Left kidney (tissue), 2 donors: ENCODE measurements around the gene HAUS1. TPM values are rescaled to one million over a fixed set of nuclear protein-coding genes. Genes with fewer than 3 reads are reported as not detected.
"Not testable (repeated sequence)": the region's sequence is repeated elsewhere in the genome, so short reads cannot be mapped to it uniquely, and the experiment has no call there.

Source experiments
- DNase-seq: peaks from one replicate; pipeline ENCODE4 v3.0.0-alpha.2; 2013
- polyA plus RNA-seq: library from polyadenylated mRNA; unstranded; fragments of 120-200 nt; gene quantifications from one replicate; pipeline ENCODE4 v1.2.1, GENCODE V29; 2013; ENCODE audit not compliant: insufficient read length

The HAUS1 gene
- polyA plus RNA-seq, 1 donor = 54.2 TPM

DNA sequence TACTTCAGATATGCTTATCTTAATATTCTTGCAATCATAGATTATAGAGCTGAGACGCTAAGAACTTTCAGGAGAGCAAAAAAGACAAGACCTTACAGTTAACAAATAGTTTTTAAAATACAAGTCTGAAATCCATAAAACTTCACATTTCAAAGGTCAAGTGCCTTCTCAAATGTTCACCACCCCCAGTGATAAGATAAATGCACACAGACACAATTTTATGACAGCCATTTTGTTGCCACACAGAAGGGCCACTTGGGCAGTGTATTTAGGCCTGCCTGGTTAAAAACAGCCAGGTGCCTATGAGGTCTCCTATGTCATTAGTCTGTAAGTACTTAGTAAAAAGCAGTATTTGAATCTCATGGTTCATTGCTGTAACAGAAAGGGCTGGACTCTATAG, 24.0 kb upstream of the HAUS1 start:
- DNase-seq = no peak

DNA sequence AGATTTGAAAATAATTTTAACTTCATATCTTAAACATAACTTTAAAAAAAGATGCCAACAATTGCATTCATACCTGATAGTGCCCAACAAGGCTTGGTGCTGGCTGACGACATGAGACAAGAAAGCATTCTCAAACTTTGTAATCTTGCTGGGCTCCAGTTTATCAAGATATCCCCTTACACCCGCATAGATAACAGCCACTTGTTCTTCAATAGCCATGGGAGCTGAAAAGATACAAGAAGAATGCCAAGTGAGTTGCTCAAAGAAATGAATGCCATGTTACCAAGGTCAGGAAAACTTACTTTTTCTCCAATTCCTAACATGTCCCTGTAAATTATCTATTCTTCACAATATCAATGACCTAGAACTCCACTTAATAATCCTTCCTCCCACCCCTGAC, 19.8 kb upstream of the HAUS1 start:
- no peak for DNase-seq

DNA sequence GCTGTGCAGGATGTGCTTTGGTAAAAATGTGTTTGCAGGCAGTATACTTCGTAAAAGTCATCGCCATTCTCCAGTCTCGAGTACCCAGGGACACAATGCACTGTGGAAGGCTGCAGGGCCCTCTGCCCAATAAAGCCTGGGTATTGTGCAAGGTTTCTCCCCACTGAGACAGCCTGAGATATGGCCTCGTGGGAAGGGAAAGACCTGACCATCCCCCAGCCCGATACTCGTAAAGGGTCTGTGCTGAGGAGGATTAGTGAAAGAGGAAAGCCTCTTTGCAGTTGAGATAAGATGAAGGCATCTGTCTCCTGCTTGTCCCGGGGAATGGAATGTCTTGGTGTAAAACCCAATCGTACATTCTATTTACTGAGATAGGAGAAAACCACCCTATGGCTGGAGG, 15.7 kb upstream of the HAUS1 start:
- not testable (repeated sequence) for DNase-seq

DNA sequence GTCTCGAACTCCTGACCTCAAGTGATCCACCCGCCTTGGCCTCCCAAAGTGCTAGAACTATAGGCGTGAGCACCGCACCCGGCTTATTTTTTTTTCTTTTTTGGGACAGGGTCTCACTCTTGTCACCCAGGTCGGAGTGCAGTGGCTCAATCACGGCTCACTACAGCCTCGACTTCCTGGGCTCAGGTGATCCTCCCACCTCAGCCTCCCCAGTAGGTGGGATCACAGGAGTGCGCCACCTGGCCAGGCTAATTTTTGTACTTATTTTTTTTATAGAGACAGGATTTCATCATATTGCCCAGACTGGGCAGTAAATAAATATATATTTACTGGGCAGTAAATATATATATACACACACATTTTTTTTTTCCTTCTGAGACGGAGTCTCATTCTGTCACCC, 8.7 kb upstream of the HAUS1 start:
- DNase-seq = no peak

DNA sequence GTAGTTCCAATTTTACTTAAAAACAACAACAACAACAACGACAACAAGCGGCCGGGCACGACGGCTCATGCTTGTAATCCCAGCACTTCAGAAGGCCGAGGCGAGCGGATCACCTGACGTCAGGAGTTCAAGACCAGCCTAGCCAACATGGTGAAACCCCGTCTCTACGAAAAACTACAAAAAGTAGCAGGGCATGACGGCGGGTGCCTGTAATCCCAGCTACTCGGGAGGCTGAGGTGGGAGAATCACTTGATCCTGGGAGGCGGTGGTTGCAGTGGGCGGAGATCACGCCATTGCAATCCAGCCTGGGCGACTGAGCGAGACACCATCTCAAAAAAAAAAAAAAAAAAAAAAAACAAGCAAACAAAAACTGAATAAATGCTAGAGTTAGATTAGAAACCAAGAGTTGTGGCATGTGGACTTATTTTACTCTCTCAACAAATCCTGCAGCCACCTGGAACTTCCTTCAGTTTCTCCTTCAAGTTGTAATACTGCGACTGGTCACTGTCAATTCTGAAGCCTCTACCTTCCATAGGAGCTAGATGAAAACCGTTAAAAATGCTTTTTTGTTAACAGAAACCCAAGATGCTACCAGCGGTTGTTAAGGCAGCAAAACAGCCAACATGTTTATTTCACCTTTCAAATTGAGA, 7.4 kb upstream of the HAUS1 start:
- no peak for DNase-seq

DNA sequence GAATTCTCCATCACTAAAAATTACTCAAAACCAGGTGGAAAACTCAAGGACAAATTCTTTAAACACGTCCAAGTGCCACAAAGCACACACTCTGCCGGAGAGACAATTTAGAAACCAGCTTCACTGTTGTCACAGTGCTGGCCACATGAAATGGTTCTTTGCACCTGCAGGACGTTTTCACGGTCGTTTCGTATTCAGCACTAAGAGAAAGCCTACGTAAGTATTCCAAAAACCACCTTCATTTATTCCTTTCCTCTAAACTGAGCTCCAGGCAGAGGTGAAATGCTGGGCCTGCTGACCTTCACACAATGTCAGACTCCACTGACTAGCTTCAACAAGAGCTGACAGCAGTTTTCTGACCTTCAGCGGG, 6.8 kb upstream of the HAUS1 start:
- no peak for DNase-seq

DNA sequence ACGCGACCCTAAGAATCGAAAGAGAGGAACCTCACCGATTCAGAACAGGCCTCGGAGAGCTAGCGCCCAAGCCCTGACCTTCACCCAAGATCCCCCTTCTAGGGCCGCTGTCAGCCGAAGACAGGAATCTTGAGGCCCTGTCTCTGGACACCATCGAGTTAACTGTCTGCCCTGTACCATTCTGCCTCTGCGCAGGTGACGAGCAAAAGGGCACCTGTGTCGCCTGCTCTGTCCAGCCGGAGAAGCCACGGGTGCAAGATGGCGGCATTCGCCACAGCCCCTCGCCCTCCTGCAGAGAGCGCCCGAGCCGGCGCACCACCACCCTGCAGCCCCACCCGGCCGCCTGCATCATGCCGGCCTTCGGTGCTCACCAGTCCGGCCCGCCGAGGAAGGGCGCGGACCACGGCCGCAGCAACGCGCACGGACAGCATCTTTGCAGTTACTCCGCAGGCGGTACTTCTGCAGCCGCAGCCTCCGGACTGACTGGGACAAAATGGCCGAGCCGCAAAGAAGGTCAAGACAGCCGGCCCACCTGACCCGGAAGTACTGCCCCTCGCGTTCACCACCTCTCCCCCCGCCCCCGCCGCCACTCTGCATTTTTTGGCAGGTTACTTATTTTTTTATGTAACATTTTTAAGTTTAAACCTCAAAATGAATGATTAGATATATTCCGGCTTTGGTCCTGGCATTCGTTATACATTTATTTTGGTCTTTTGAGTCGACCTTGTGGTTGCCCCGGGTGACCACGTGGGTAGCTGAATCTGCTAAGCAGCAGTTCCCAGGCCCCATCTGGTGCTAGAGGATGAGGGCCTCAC, 6.2 kb upstream of the HAUS1 start, which contains the start of gene ATP5F1A:
Gene ATP5F1A (minus strand): TSS at position 496 of the 815 bp plus-strand sequence. CDS start 65 bp downstream, at position 431.
- DNase-seq = peak; percentile 80

DNA sequence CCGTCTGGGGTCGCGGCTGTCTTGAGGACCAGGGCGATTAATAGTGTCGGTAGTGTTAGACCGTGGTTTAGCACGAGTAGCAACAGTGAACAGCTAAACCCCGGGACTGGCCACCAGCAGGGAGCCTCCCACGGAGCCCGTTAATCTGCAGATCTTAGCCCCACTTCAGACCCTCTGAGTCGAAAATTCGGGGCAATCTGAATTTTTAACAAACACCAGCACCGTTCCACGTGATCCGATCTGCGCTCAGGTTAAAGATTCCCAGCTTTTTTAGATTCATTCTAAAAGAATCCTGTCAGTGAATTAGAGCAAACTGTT, 5.6 kb upstream of the HAUS1 start:
- no peak for DNase-seq

DNA sequence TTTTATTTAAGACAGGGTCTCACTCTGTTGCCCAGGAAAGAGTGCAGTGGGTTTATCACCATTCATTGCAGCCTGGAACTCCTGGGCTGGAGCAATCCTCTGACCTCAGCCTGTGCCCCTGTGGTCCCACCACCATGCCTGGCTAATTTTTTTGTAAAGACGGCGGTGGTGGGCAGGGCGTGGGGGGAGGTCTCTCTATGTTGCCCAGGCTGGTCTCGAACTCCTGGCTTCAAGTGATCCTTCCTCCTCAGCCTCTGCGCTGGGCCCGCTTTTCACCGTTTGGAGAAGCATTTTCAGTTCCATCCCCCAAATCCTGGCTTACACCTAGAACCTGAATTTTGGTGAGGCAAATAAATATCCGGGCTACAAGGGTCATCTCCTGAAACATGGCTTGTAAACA, 4.7 kb upstream of the HAUS1 start:
- DNase-seq = no peak

DNA sequence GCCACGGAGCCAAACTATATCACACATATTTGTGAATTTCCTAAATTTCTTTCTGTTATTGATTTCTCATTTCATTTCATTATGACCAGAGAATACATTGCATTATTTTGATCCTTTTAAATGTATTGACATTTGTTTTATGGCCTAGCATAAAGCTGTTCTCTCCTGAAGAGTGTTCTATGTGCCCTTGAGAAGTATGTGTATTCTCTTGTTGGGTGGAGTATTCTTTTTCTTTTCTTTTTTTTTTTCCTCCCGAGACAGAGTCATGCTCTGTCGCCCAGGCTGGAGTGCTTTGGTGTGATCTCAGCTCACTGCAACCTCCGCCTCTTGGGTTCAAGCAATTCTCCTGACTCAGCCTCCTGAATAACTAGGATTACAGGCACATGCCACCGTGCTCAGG, 5.2 kb downstream of the HAUS1 start:
- no peak for DNase-seq

DNA sequence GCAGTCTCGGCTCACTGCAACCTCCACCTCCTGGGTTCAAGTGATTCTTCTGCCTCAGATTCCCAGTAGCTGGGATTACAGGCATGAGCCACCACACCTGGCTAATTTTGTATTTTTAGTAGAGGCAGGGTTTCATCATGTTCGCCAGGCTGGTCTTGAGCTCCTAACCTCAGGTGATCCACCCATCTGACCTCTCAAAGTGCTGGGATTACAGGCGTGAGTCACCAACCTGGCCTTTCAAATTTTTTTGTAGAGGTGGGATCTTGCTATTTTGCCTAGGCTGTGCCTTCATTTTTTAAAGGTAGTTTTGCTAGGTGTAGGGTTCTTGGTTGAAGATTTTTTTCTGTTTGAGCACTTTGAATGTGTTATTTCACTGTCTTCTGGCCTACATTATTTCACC, 6.2 kb downstream of the HAUS1 start:
- DNase-seq = no peak

DNA sequence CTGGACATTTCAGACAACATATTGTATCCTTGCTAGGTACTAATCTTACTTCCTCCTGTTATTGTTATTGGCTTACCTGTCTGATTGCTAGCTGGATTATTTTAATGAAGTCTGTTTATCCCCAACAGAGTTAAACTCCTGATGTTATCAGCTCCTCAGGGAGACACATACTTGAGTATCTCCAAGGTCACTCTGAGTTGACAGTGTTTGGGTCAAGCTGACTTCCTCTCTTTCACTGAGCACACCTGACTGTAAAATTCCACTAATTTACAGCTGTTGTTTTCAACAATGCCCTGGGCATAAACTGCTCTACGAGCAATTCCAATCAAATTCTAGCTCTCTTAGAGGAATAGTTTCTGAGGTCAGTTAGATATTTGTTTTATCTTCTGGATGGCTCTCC, 9.6 kb downstream of the HAUS1 start:
- no peak for DNase-seq

DNA sequence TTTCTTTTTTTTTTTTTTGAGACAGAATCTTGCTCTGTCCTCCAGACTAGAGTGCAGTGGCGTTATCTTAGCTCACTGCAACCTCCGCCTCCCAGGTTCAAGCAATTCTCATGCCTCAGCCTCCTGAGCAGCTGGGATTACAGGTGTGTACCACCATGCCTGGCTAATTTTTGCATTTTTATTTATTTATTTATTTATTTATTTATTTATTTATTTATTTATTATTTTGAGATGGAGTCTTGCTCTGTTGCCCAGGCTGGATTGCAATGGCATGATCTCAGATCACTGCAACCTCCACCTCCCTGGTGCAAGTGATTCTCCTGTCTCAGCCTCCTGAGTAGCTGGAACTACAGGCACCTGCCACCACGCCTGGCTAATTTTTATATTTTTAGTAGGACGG, 22.4 kb downstream of the HAUS1 start:
- not testable (repeated sequence) for DNase-seq

DNA sequence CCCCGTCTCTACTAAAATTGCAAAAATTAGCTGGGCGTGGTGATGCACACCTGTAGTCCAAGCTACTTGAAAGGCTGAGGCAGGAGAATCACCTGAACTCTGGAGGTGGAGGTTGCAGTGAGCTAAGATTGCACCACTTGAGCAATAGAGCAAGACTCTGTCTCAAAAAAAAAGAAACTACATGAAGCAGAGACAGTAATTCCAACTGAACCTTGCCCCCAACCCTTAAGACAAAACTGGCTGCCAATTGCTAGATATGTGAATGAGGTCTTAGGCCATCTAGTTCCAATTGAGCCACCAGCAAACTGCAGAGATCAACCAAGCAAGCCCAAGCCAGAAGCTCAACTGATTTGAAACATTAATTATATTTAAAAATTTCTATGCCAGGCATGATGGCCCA, 25.9 kb downstream of the HAUS1 start:
- DNase-seq = no peak

DNA sequence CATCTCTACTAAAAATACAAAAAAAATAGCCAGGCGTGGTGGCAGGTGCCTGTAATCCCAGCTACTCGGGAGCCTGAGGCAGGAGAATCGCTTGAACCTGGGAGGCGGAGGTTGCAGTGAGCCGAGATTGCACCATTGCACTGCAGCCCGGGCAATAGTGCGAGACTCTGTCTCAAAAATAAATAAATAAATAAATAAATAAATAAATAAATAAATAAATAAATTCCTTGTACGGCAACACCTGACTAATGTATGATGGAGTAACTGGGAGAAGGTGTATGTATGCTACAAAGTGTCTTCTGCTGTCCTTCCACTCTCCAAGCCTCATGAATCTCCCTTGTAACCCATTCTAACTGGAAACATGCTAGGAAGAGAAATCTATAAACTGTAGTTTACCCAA, 26.4 kb downstream of the HAUS1 start:
- not testable (repeated sequence) for DNase-seq

DNA sequence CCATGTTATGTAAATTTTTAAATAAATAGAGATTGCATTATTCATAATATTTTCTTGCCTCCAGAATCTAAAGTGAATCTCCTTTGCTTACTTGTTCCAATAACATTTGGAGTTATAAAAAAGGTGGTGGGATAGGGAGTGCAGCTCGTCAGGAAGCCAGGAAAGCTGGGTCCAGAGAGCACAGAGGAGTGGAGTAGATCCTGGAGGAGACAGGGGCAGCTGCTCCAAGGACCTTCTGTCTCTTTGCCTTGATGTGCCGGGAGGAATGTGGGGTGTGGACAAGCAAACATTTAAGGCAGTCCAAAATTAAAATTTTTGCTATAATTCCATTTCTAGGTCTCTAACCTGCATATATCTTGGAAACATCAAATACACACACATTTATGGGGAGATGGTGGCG, 29.3 kb downstream of the HAUS1 start:
- DNase-seq = no peak

DNA sequence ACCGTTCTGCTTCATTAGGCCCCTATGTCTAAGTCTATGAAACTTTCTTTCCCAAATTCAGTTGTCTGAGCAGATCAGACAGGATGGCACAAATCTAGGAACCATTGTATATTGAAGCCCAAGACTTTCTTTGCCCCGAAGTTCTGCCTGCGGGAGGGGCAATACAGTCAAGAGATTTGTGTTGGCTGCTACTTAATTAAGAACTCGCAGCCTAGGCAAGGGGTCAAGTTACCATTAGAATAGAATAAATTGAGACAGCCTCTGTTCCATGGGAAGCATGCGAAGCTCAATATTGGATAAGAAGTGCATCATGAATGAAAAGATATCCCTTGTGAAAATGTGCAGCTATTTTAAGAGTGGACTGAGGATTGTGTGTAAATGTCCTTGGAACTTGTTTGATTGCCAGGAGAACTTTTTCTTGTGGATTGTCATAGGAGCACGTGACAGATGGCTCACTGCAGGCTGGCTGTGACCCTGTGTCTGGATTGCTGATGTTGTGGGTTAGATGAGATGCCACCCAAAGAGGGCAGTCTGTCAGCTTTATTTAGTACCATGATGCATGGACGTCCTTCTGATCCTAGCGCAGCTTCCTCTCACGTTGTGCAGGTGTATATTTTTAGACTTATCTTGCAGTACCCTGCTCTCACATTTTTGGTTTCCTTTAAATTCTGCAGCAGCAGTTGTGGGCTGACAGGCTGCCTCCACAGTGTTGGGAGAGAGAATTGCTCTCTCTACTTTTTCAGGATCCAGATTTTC, 30.9 kb downstream of the HAUS1 start:
- no peak for DNase-seq

DNA sequence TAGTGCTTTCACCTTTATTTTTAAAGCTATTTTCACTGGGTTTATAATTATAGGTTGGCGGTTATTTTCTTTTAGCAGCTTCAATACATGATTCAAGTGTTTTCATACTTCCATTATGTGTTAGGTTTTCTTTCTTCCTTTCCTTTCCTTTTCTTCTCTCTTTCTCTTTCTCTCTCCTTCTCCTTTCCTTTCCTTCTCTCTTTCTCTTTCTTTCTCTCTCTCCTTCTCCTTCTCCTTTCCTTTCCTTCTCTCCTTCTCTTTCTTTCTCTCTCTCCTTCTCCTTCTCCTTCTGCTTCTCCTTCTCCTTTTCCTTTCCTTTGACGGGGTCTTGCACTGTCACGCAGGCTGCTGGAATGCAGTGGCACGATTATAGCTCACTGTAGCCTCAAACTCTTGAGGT, 36.0 kb downstream of the HAUS1 start:
- no peak for DNase-seq

DNA sequence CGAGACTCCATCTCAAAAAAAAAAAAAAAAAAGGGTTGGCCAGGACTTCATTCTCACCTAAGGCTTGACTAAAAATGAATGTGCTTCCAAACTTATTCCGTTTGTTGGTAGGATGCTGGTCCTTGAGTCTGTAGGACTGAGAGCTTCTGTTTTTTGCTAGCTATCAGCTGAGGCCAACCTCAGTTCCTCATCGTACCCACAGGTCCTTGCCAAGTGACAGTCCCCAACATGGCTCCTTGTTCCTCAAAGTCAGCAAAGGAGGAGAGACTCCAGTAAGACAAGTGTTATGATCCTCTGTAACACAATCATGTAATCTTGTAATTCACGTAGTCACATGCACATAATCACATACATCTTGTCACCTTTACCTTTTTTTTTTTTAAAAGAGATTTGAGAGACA, 37.0 kb downstream of the HAUS1 start:
- no peak for DNase-seq

DNA sequence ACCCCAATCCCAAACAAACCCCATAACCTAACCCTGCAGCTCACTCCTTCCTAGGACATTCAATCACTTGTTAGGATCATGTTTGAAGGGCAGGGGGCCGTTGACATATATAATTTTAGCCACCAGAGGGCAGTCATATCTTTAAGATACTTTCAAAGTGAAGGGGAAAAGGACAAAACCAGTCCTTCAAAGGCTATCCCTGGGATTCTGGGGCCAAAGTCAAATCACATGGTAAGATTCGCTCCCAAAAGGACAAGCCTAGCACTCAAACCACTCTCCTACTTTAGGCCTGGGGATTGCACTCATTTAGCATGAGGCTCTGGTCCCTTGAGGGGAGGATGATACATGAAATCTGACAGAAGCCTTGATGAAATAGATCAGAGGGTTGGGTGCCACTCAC, 44.6 kb downstream of the HAUS1 start:
- peak; percentile 47 for DNase-seq

DNA sequence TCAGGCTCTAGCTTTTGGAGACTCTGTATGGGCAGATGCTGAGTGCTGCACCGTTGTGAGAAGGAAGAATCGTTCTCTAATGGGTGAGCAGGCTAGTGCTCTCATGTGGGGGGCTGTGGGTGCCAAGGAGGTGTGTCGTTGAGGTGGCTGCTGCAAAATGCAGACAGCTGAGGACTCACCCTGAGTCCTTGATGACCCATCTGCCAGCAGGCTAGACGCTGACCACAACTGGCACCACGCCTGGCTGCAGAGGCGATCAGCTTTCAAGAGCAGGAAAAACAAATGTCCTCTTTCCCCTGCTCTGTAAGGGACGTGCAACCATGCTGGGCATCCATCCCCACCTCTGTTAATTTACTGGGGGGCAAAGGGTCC, 48.2 kb downstream of the HAUS1 start:
- DNase-seq = no peak

DNA sequence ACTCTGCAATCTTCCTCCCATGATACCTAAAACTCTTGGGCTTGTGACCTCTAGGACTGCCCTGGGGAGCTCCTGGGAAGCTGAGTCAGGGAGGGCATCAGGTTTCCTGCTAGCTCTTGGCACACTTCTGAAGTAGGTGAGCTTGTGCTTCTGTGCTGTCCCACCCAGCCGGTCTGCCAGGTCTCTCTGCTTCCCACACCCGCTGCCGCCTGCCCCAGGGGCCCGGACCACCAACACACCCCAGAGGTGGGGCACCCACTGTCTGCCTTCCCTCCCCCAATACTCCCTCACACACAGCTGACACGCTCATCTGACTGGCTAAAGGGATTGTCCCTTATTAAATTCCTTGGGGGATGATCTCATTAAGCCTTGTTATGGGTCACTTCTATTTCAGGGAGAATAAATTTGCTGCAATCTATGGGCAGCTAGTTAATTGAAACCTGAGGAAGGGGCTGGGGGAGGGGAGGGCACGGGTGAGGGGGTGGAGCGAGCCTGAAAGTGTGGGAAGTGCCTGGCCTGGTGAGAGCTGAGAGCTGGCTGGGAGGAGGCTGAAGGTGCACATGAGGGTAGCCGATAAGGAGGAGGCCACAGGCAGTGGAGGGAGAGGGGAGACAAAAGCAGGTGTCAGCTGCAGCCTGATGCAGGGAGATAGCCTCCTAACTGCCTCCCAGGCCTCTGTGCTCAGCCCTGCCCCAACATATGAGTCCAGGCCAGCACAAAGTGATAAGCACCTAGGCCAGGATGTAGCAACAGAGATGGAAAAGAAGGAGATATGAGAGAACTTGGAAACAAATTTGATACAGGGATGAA, 48.8 kb downstream of the HAUS1 start:
- peak; percentile 73 for DNase-seq

DNA sequence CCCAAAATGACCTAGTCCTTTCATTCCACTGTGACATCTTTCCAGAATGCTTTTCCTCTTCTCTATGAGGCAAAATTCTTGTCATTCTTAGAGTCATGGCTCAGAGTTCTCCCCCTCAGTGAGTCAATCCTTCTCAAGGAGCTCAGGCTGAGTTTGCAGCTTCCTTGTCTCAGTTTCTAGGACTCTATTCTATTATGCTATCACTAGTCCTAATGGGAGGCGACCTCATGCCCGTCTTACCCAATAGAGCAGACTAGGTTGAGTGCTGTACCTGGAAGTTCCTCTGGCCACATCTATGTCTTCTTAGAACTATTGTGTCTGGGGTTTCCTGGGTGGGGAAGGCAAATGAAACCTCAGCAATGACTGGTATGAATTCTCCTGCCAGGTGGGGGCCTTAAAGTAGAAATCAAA, 51.5 kb downstream of the HAUS1 start:
- DNase-seq = no peak
